ENCODE measurements around the gene RPL13. TPM values are rescaled to one million over a fixed set of nuclear protein-coding genes. Genes with fewer than 3 reads are reported as not detected.

Gene RPL13
- total and polyA plus RNA-seq, 12 donors, result 786 to 7,398 (median 999) TPM

Other genes with a start within 250 kb of the RPL13 start
- 10 to 100 TPM; 55.9 to 93.6 (median 67.4) TPM for gene ANKRD11, start 70.1 kb upstream of the RPL13 start, total RNA-seq
- gene ANKRD11, start 70.1 kb upstream of the RPL13 start, polyA plus RNA-seq, result 10 to 100 TPM; 47.7 to 65.5 TPM
- 100 to 1,000 TPM in 5 of 10 donors, 10 to 100 TPM in 5; 85.4 to 145 (median 101) TPM for gene SPG7, start 52.3 kb upstream of the RPL13 start, total RNA-seq
- 100 to 1,000 TPM in 1 of 2 donors, 10 to 100 TPM in 1; 69.8 to 116 TPM for gene SPG7, start 52.3 kb upstream of the RPL13 start, polyA plus RNA-seq
- gene CPNE7, start 15.1 kb downstream of the RPL13 start, total RNA-seq, result under 1 TPM in 1 of 10 donors, not detected in 9; 0.16 TPM
- gene CPNE7, start 15.1 kb downstream of the RPL13 start, polyA plus RNA-seq, result under 1 TPM in 1 of 2 donors, not detected in 1; 0.33 TPM
- not detected for gene DPEP1, start 53.0 kb downstream of the RPL13 start, total RNA-seq
- under 1 TPM in 1 of 2 donors, not detected in 1; 0.09 TPM for gene DPEP1, start 53.0 kb downstream of the RPL13 start, polyA plus RNA-seq
- gene CHMP1A, start 97.0 kb downstream of the RPL13 start, total RNA-seq, result 10 to 100 TPM; 31.5 to 47.4 (median 36.7) TPM
- gene CHMP1A, start 97.0 kb downstream of the RPL13 start, polyA plus RNA-seq, result 10 to 100 TPM; 30.6 to 71.4 TPM
- gene SPATA33, start 97.2 kb downstream of the RPL13 start, total RNA-seq, result 1 to 10 TPM in 9 of 10 donors, under 1 TPM in 1; 0.76 to 4.6 (median 2.4) TPM
- 1 to 10 TPM; 4.1 TPM for gene SPATA33, start 97.2 kb downstream of the RPL13 start, polyA plus RNA-seq
- 10 to 100 TPM; 14.7 to 31.4 (median 21.6) TPM for gene CDK10, start 126.0 kb downstream of the RPL13 start, total RNA-seq
- gene CDK10, start 126.0 kb downstream of the RPL13 start, polyA plus RNA-seq, result 10 to 100 TPM; 35.9 to 63.4 TPM
- 1 to 10 TPM; 1.9 to 4.1 (median 2.9) TPM for gene SPATA2L, start 141.0 kb downstream of the RPL13 start, total RNA-seq
- gene SPATA2L, start 141.0 kb downstream of the RPL13 start, polyA plus RNA-seq, result 10 to 100 TPM in 1 of 2 donors, 1 to 10 TPM in 1; 3.2 to 13.0 TPM
- gene VPS9D1, start 160.2 kb downstream of the RPL13 start, total RNA-seq, result 10 to 100 TPM in 9 of 10 donors, 1 to 10 TPM in 1; 9.3 to 15.6 (median 11.8) TPM
- 10 to 100 TPM in 1 of 2 donors, 1 to 10 TPM in 1; 7.0 to 41.0 TPM for gene VPS9D1, start 160.2 kb downstream of the RPL13 start, polyA plus RNA-seq
- 10 to 100 TPM in 9 of 10 donors, 1 to 10 TPM in 1; 8.2 to 16.0 (median 12.8) TPM for gene ZNF276, start 160.9 kb downstream of the RPL13 start, total RNA-seq
- gene ZNF276, start 160.9 kb downstream of the RPL13 start, polyA plus RNA-seq, result 10 to 100 TPM; 12.2 to 29.3 TPM

All from heart right ventricle (tissue), 12 donors.